Stimulated activated CD4-positive, alpha-beta T cell treated with anti-CD3 and anti-CD28 coated beads, Interleukin-12 subunit alpha, Interleukin-12 subunit beta, amount 100 ng/mL, for 48 hours (primary cell): ENCODE data around the gene EMB.
A peak's percentile ranks its signal among the peaks of the same experiment; 100 is the strongest.
"Not testable (repeated sequence)": the region's sequence is repeated elsewhere in the genome, so short reads cannot be mapped to it uniquely, and the experiment has no call there.

Experiments
- DNase-seq, 3 donors: peaks; one replicate each; pipeline ENCODE4 v3.0.0-alpha.2; 2020; ENCODE audit warnings: low read depth in 2 of 3, low spot score in 1 of 3

Gene EMB, protein sequence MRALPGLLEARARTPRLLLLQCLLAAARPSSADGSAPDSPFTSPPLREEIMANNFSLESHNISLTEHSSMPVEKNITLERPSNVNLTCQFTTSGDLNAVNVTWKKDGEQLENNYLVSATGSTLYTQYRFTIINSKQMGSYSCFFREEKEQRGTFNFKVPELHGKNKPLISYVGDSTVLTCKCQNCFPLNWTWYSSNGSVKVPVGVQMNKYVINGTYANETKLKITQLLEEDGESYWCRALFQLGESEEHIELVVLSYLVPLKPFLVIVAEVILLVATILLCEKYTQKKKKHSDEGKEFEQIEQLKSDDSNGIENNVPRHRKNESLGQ

DNA sequence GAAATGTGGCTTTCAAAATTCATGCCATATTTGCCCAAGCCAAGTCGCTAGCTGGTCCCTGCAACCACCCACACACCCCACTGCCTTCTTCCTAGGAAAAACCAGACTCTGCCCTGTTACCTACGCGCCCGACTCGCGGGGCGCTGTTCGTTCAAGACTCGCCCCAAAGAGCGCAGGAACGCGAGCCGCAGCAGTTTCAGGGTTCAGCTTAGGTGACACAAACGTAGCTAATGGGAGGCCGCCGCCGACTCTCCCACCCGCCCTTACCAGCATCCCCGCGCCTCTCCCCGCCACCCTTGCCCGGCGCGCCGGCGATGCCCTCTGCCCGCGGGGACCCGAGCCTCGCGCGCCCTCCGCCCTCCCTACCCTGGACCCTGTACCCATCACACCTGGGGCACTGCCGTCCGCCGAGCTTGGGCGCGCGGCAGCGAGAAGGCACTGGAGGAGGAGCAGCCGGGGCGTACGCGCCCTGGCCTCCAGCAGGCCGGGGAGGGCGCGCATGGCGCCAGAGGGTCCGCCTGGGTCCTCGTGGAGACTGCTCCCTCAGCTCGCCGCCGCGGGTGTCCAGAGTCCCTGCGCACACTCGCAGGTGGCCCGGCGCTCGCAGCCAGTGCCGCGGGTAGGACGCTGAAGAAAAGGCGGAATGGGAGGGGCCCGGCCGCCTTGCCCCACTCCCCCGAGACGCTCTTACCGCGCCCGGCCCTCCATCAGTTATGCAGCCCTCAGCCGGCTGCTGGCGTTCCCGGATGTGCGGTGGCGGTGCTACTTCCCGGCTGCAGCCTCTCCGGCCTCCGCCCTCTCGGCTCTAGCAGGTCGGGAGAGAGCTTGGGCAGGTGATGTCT is at the start of gene EMB:
EMB (minus strand) TSS at position 638 of the 842 bp plus-strand sequence; CDS start at position 501, 137 bp downstream.
- peak; percentile 66 to 80 (median 75) for DNase-seq

DNA sequence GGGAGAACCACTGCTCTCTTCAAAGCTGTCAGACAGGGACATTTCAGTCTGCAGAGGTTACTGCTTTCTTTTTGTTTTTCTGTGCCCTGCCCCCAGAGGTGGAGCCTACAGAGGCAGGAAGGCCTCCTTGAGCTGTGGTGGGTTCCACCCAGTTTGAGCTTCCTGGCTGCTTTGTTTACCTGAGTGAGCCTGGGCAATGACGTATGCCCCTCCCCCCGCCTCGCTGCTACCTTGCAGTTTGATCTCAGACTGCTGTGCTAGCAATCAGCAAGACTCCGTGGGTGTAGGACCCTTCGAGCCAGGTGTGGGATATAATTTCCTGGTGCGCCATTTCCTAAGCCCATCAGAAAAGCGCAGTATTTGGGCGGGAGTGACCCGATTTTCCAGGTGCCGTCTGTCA is 48.4 kb upstream of the EMB start:
- DNase-seq = not testable (repeated sequence)

GRCh38 chr5:50478790-50479189 is 37.7 kb upstream of the EMB start:
- not testable (repeated sequence) for DNase-seq

GRCh38 chr5:50476549-50476948 is 35.5 kb upstream of the EMB start:
- DNase-seq = no peak

- DNase-seq = not testable (repeated sequence)
These were observed 23.9 kb upstream of the EMB start for GRCh38 chr5:50465015-50465414.

- DNase-seq = no peak
These were observed 22.6 kb upstream of the EMB start for GRCh38 chr5:50463726-50464125.

DNA sequence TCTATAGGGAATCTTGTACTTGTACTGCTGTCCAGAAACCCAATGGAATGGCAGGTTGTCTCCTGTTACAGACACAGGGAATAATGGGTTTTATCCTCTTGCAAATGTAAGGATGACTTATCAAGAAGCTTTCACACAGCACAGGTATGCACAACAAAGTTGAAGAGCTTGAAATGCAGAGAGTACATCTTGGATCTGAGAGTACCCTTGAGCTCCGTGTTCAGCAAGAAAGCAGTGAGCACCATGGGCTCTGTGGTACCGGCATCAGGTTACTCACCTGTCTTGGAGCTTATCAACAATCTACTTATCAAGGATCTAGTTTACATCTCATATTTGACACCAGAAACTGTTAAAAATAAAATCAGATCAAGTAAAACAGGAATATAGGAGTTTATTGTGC is 22.0 kb upstream of the EMB start:
- DNase-seq = no peak

- DNase-seq = not testable (repeated sequence)
These were observed 21.5 kb upstream of the EMB start for GRCh38 chr5:50462579-50462978.

DNA sequence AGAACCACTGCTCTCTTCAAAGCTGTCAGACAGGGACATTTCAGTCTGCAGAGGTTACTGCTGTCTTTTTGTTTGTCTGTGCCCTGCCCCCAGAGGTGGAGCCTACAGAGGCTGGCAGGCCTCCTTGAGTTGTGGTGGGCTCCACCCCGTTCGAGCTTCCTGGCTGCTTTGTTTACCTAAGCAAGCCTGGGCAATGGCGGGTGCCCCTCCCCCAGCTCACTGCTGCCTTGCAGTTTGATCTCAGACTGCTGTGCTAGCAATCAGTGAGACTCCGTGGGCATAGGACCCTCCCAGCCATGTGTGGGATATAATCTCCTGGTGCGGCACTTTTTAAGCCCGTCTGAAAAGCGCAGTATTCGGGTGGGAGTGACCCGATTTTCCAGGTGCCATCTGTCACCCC is 17.3 kb upstream of the EMB start:
- not testable (repeated sequence) for DNase-seq

DNA sequence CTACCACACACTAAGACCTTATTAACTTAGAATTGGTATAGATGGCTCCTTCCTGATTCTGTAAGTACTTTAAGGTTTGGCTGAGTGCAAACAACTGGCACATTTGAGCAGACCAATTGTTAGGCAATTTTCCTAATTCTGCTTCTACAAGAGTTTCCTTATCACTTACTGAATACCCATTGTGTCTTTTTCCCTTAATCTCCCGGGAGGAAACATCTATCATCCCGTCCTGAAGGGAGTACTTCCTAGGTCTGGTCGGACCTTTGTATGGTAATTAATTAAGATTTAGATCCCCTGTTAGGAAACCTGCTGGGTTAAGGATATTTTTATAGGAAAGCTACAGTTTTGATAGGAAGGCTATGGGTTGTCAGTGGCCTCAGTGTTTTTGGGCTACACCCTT is 8.2 kb upstream of the EMB start:
- DNase-seq = not testable (repeated sequence)

DNA sequence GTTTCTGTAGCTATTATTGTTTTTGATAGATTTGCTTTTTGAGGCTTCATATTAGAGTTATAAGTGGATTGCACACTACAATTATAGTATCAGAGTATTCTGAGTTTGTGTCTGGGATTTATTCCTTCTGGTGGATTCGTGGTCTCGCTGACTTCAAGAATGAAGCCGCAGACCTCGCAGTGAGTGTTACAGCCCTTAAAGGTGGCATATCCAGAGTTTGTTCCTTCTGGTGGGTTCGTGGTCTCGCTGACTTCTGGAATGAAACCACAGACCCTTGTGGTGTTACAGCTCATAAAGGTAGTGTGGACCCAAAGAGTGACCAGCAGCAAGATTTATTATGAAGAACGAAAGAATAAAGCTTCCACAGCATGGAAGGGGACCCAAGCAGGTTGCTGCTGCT is 6.9 kb upstream of the EMB start:
- no peak for DNase-seq

GRCh38 chr5:50447228-50447627 is 6.1 kb upstream of the EMB start:
- DNase-seq = no peak

DNA sequence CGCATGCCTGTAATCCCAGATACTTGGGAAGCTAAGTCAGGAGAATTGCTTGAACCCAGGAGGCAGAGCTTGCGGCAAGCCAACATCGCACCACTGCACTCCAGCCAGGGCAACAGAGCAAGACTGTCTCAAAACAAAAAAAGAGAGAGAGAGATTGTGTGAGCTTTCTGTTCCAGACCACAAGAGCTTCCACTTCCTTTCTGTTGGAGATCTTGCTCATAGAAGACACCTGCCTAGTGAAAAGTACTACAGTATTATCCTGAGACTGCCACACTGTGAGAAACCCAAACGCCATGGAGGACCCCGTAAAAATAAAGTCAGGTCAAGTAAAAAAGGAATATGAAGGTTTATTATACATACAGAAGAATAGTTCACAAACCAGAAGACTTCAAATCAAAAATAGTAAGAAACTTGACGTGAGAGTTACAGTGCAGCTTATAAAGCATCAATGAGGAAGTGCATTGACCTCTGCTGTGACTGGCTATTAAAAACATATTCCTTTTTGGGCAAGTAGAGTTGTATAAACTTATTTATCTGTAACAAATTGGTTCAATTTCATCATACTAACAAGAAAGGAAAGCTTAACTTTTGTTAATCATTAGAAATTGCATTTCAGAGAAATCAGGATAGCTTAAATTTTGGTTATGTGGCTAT is 4.3 kb upstream of the EMB start:
- DNase-seq = no peak

DNA sequence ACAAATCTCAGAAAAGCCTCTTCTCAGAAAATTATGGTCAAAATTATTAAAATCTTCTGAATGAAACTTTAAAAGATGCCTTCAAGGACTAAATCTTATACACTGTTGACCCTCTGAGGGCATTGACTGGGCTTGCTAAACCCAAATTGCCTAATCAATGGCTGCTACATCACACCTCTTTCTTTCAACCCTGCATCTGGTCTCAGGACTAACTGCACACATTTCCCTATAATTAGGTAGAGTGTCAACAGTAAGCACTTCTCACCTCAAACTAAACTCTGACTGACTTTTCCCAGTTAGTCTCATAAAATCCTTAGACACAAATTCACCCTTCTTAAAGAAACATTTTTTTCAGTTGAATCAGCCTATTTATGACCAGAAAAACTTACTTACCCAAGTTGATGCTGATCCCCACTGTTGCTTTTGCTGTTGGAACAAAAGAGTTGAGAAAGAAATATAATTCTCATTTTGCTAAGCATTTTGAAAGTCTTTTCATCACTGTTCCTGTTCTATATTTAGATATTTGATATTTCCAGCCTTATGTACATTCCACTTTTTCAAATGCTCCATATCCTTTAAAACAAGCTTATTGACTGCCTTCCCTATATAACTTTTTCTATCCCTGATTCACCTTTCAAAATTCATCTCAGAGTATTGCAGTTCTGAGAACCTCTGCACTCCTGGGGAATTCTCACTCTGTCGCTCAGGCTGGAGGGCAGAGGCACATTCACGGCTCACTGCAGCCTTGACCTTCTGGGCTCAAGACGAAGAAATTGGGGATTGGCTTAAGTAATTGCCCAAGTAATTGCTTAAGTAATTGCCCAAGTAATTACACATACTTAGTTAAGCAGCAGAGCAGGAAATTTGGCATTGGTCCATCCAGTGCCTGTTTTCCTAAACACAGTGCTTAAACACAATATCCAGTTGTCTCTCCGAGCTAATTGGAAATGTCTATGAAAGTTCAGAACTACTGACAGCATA is 1.8 kb upstream of the EMB start:
- not testable (repeated sequence) for DNase-seq

- no peak for DNase-seq
These were observed 436 bp upstream of the EMB start for GRCh38 chr5:50441493-50441955.

- DNase-seq = no peak
These were observed 1.9 kb downstream of the EMB start for GRCh38 chr5:50439221-50439620.

DNA sequence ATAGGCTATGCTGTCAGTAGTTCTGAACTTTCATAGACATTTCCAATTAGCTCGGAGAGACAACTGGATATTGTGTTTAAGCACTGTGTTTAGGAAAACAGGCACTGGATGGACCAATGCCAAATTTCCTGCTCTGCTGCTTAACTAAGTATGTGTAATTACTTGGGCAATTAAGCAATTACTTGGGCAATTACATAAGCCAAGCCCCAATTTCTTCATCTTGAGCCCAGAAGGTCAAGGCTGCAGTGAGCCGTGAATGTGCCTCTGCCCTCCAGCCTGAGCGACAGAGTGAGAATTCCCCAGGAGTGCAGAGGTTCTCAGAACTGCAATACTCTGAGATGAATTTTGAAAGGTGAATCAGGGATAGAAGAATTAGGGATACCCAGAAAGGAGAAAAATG is 3.0 kb downstream of the EMB start:
- DNase-seq = not testable (repeated sequence)

DNA sequence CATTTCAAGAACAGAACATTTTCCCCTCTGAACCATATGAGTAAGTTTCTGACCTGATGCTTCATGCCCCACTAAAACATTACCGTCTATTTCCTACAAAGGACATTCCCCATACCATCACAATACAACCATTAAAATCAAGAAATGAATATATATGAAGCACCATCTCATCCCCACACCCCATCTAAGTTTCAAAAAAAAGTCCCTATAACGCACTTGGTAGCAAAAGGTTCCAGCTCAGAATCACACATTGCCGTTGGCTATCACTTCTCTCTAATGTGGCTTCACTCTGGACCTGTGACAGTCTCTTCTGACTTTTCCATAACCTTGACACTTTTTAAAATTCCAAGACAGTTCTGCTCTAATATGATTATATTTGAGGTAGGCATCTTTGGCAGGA is 5.9 kb downstream of the EMB start:
- DNase-seq = no peak

GRCh38 chr5:50431133-50431904 is 9.8 kb downstream of the EMB start:
- DNase-seq = not testable (repeated sequence)
